ENCODE results near the gene MAOB.
"Not testable (repeated sequence)": the region's sequence is repeated elsewhere in the genome, so short reads cannot be mapped to it uniquely, and the experiment has no call there.

DNA sequence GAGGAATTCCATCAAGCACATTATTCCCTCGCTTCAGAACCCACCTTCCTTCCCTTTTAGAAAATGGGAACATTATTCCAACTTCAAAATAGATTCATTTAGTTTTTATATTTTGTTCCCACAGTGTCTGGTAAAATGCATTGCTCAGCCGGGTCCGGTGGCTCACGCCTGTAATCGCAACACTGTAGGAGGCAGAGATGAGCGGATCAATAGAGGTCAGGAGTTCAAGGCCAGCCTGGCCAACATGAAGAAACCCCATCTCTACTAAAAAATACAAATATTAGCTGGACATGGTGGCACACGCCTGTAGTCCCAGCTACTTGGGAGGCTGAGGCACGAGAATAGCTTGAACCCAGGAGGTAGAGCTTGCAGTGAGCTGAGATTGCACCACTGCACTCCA lies 28.5 kb upstream of the MAOB start:
- TF ChIP-seq REST (IDR thresholded peaks at IDR 0.05; ENCODE audit: low read depth, low read length); POLR2AphosphoS5 (IDR thresholded peaks at IDR 0.05; ENCODE audit: low read length); BCL11A (IDR thresholded peaks at IDR 0.05; ENCODE audit: low read depth, low read length); MAX (IDR thresholded peaks at IDR 0.05; ENCODE audit: low read depth, low read length); YY1 (IDR thresholded peaks at IDR 0.05; ENCODE audit: low read depth, low read length); RB1 (IDR thresholded peaks at IDR 0.05; ENCODE audit: borderline replicate concordance): not testable (repeated sequence)
- TF ChIP-seq, protein P1, sequence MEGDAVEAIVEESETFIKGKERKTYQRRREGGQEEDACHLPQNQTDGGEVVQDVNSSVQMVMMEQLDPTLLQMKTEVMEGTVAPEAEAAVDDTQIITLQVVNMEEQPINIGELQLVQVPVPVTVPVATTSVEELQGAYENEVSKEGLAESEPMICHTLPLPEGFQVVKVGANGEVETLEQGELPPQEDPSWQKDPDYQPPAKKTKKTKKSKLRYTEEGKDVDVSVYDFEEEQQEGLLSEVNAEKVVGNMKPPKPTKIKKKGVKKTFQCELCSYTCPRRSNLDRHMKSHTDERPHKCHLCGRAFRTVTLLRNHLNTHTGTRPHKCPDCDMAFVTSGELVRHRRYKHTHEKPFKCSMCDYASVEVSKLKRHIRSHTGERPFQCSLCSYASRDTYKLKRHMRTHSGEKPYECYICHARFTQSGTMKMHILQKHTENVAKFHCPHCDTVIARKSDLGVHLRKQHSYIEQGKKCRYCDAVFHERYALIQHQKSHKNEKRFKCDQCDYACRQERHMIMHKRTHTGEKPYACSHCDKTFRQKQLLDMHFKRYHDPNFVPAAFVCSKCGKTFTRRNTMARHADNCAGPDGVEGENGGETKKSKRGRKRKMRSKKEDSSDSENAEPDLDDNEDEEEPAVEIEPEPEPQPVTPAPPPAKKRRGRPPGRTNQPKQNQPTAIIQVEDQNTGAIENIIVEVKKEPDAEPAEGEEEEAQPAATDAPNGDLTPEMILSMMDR (IDR thresholded peaks at IDR 0.05 in 2 of 3, conservative IDR thresholded peaks at IDR 0.05 in 1 of 3; ENCODE audit: control insufficient read depth in 2 of 3, extremely low read depth in 1 of 3, insufficient read depth in 1 of 3, low read depth in 3 of 3, low read length in 3 of 3): not testable (repeated sequence)
- TF ChIP-seq, protein P2, sequence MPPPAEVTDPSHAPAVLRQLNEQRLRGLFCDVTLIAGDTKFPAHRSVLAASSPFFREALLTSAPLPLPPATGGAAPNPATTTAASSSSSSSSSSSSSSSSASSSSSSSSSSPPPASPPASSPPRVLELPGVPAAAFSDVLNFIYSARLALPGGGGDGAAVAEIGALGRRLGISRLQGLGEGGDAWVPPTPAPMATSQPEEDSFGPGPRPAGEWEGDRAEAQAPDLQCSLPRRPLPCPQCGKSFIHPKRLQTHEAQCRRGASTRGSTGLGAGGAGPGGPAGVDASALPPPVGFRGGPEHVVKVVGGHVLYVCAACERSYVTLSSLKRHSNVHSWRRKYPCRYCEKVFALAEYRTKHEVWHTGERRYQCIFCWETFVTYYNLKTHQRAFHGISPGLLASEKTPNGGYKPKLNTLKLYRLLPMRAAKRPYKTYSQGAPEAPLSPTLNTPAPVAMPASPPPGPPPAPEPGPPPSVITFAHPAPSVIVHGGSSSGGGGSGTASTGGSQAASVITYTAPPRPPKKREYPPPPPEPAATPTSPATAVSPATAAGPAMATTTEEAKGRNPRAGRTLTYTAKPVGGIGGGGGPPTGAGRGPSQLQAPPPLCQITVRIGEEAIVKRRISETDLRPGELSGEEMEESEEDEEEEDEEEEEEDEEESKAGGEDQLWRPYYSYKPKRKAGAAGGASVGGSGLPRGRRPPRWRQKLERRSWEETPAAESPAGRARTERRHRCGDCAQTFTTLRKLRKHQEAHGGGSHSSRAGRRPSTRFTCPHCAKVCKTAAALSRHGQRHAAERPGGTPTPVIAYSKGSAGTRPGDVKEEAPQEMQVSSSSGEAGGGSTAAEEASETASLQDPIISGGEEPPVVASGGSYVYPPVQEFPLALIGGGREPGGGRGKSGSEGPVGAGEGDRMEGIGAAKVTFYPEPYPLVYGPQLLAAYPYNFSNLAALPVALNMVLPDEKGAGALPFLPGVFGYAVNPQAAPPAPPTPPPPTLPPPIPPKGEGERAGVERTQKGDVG (CRISPR knock-in tag; IDR thresholded peaks at IDR 0.05): not testable (repeated sequence)
